GM12878 (cell line): Measurements from ENCODE around the gene CDC14A. TPM values are rescaled to one million over a fixed set of nuclear protein-coding genes. Genes with fewer than 3 reads are reported as not detected.
"Not testable (repeated sequence)": the region's sequence is repeated elsewhere in the genome, so short reads cannot be mapped to it uniquely, and the experiment has no call there.

Experiments
- ATAC-seq: fragments of 200-7000 bp; cut with Tn5 transposase; 3 replicates; pipeline ENCODE4 v1.9.1; 2020; ENCODE audit warnings: mild to moderate bottlenecking, moderate library complexity
- BruUV-seq: library from RNA; stranded (reverse); fragments of 400-500 nt; replicated peaks from 2 replicates; lab custom pipeline; 2021; lab: Mats Ljungman, UMichigan
- CTCF ChIA-PET: fragments of 300-600 bp; sonication (Branson Sonifier 250); formaldehyde crosslinking; extraction: SDS; loops from one replicate; lab custom pipeline; 2021; ENCODE audit warnings: inconsistent platforms; lab: Yijun Ruan, JAX
- POLR2A ChIA-PET: fragments of 350-600 bp; formaldehyde crosslinking; extraction: SDS; loops from one replicate; lab custom pipeline; 2021; ENCODE audit warnings: inconsistent platforms; lab: Charles Lee
- RAD21 ChIA-PET: fragments of 300-600 bp; sonication (Branson Sonifier 250); formaldehyde crosslinking; loops from one replicate; lab custom pipeline; 2023; ENCODE audit warnings: antibody characterized with exemption; ENCODE audit not compliant: unreplicated experiment; lab: Charles Lee
- SMC1A ChIA-PET: fragments of 300-600 bp; sonication (Branson Sonifier 250); formaldehyde crosslinking; loops from one replicate; lab custom pipeline; 2023; ENCODE audit not compliant: unreplicated experiment, uncharacterized antibody; lab: Charles Lee
- DNase-seq: peaks from one replicate; pipeline ENCODE4 v3.0.0-alpha.2; 2011; ENCODE audit warnings: low read depth, low spot score
- FAIRE-seq: peaks from 3 replicates; lab custom pipeline; 2011; peaks lifted over from hg19 to GRCh38; lab: Jason Lieb, UNC
- H2AFZ ChIP-seq: 2 replicates; pipeline ENCODE4 v1.6.0; 2011; ENCODE audit warnings: low read depth, low read length, control low read depth; ENCODE audit not compliant: control insufficient read depth
- H3K27ac ChIP-seq: 2 replicates; pipeline ENCODE4 v1.5.1; 2011; ENCODE audit warnings: control low read depth; ENCODE audit not compliant: control insufficient read depth, insufficient read depth
- H3K27me3 ChIP-seq, 2 experiments: replicated peaks in 1 of 2; 2 replicates each; pipeline versions ENCODE4 v1.6.0 to v1.6.1; 2011; ENCODE audit warnings: low read length in 1 of 2; ENCODE audit not compliant: control insufficient read depth in 2 of 2, insufficient read depth in 2 of 2
- H3K36me3 ChIP-seq, 2 experiments: 2 replicates each; pipeline ENCODE4 v1.5.1; 2011; ENCODE audit warnings: low read length in 1 of 2; ENCODE audit not compliant: control insufficient read depth in 2 of 2, insufficient read depth in 2 of 2
- H3K4me1 ChIP-seq: 2 replicates; pipeline ENCODE4 v1.6.1; 2011; ENCODE audit warnings: mild to moderate bottlenecking, low read length, moderate library complexity, mixed read lengths; ENCODE audit not compliant: control insufficient read depth, insufficient read depth
- H3K4me2 ChIP-seq: 2 replicates; pipeline ENCODE4 v1.6.0; 2011; ENCODE audit warnings: control low read depth; ENCODE audit not compliant: control insufficient read depth, insufficient read depth
- H3K4me3 ChIP-seq: fragments of 200-600 bp; sonication (generic); 2 replicates; pipeline ENCODE4 v1.5.1; 2016
- H3K79me2 ChIP-seq: 2 replicates; pipeline ENCODE4 v1.6.0; 2011; ENCODE audit warnings: low read length; ENCODE audit not compliant: control insufficient read depth, insufficient read depth
- H3K9ac ChIP-seq: 2 replicates; pipeline ENCODE4 v1.8.0; 2011; ENCODE audit warnings: low read length, control low read depth, mixed read lengths; ENCODE audit not compliant: control insufficient read depth, insufficient read depth
- H3K9me3 ChIP-seq: replicated peaks from 3 replicates; pipeline ENCODE4 v1.5.1; 2011; ENCODE audit warnings: mild to moderate bottlenecking, low read length; ENCODE audit not compliant: control insufficient read depth, insufficient read depth
- H4K20me1 ChIP-seq: 2 replicates; pipeline ENCODE4 v1.6.0; 2011; ENCODE audit not compliant: control insufficient read depth, insufficient read depth
- PML ChIP-seq: IDR thresholded peaks from 2 replicates; pipeline ENCODE4 v1.6.1; 2012; ENCODE audit warnings: low read length, inconsistent platforms
- SMARCA5 ChIP-seq: fragments of 450-650 bp; IDR thresholded peaks from 2 replicates; pipeline ENCODE4 v1.6.1; 2017; ENCODE audit warnings: mild to moderate bottlenecking
- SPI1 ChIP-seq: IDR thresholded peaks from 2 replicates; pipeline ENCODE4 v1.6.1; 2011; ENCODE audit warnings: low read depth, mild to moderate bottlenecking, low read length, moderate library complexity, borderline replicate concordance; ENCODE audit not compliant: insufficient read depth
- TARDBP ChIP-seq: IDR thresholded peaks from 2 replicates; pipeline ENCODE4 v1.6.1; 2016; ENCODE audit warnings: borderline replicate concordance
- WGBS: methylation state at CpG from one replicate; pipeline ENCODE4 v1.1.6; 2016; ENCODE audit warnings: low lambda C conversion rate; ENCODE audit not compliant: insufficient replicate concordance, insufficient coverage; ENCODE audit errors: missing lambda C conversion rate; 5-methylcytosine and 5-hydroxymethylcytosine counted together
- in situ Hi-C: fragments of 300-500 bp; cut with MboI; formaldehyde crosslinking; loops from 9 replicates; pipeline ENCODE4 v1.14.3; 2018; ENCODE audit warnings: mixed read lengths
- intact Hi-C: fragments of 100-400 bp; cut with micrococcal nuclease; formaldehyde crosslinking; loops from one replicate; pipeline ENCODE4 v1.14.2; 2022; ENCODE audit not compliant: unreplicated experiment
- polyA plus RNA-seq, 11 experiments: library from polyadenylated mRNA; depleted of rRNA in 4 of 11; unstranded in 6 of 11; stranded (reverse) in 5 of 11; fragments of >200 nt; fragmentation: Nextera tagmentation in 4 of 11; fragmentation: Illumina TruSeq in 1 of 11; extraction: Ambion mirVana in 4 of 11; extraction: Trizol in 1 of 11; gene quantifications; 1 replicate in 1 of 11; 2 replicates in 10 of 11; pipeline versions ENCODE4 v1.2.1 to v1.2.3, GENCODE V29; 2011 to 2016; ENCODE audit warnings: inconsistent platforms in 2 of 11, missing spikeins in 2 of 11, low read depth in 1 of 11
- total RNA-seq, 4 experiments: library from RNA; depleted of rRNA in 3 of 4; stranded (reverse); fragments of >200 nt in 3 of 4; fragmentation: Illumina TruSeq in 1 of 4; extraction: Trizol in 1 of 4; gene quantifications; 2 replicates each; pipeline versions ENCODE4 v1.2.1 to v1.2.3, GENCODE V29; 2013 to 2021
- TF ChIP-seq, protein P1 (sequence below): IDR thresholded peaks from 2 replicates; pipeline ENCODE4 v1.6.1; 2012; ENCODE audit warnings: mild to moderate bottlenecking, low read depth, low read length

The CDC14A gene
- total and polyA plus RNA-seq, 10 of the 15 experiments (the other 5 are each of a cell fraction or from before 2014, with no cell fraction given) = 1.5 to 7.1 (median 5.5) TPM

DNA sequence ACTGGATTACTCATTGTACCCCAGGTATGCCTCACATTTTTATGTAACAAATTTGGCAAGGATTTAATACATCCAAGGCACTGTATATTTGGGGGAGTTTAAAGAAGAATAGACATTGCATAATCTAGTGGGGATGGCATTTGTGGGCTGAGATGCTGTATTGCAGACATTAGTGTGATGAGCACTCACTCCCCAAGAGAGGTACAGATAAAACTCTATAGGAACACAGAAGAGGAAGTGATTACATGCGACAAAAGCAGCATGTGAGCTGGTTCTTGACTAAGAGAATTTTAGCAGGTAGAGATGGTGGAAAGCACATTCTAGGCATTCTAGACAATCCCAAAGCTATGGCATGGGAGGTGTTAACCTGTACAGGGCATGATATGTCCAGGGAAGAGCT is 24.2 kb upstream of the CDC14A start:
- WGBS = 0% methylated on average over 1 of the region's 1 CpG
- no peak overlapping the region for H2AFZ ChIP-seq
- H3K9ac ChIP-seq = no peak overlapping the region
- ATAC-seq = 0 out of 3 replicates have a peak, but pooled peaks have one; percentile 24
- no peak overlapping the region for H3K4me2 ChIP-seq
- intact Hi-C loops (no loop called here), in situ Hi-C loops (no loop called here)
- FAIRE-seq = no peak
- TF ChIP-seq, protein P1, sequence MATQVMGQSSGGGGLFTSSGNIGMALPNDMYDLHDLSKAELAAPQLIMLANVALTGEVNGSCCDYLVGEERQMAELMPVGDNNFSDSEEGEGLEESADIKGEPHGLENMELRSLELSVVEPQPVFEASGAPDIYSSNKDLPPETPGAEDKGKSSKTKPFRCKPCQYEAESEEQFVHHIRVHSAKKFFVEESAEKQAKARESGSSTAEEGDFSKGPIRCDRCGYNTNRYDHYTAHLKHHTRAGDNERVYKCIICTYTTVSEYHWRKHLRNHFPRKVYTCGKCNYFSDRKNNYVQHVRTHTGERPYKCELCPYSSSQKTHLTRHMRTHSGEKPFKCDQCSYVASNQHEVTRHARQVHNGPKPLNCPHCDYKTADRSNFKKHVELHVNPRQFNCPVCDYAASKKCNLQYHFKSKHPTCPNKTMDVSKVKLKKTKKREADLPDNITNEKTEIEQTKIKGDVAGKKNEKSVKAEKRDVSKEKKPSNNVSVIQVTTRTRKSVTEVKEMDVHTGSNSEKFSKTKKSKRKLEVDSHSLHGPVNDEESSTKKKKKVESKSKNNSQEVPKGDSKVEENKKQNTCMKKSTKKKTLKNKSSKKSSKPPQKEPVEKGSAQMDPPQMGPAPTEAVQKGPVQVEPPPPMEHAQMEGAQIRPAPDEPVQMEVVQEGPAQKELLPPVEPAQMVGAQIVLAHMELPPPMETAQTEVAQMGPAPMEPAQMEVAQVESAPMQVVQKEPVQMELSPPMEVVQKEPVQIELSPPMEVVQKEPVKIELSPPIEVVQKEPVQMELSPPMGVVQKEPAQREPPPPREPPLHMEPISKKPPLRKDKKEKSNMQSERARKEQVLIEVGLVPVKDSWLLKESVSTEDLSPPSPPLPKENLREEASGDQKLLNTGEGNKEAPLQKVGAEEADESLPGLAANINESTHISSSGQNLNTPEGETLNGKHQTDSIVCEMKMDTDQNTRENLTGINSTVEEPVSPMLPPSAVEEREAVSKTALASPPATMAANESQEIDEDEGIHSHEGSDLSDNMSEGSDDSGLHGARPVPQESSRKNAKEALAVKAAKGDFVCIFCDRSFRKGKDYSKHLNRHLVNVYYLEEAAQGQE = no peak
- TF ChIP-seq SMARCA5 (no peak), SPI1 (peak; percentile 72), PML (no peak), TARDBP (no peak)
- DNase-seq = no peak
- H3K27me3 ChIP-seq = no peaks in the 10 kb centered on the region
- H3K9me3 ChIP-seq = no peaks in the 10 kb centered on the region
- no TSS peak for BruUV-seq
- H3K4me3 ChIP-seq = no peak overlapping the region
- H4K20me1 ChIP-seq = no peaks in the 10 kb centered on the region
- no peaks in the 10 kb centered on the region for H3K36me3 ChIP-seq
- no peaks in the 10 kb centered on the region for H3K4me1 ChIP-seq
- H3K27ac ChIP-seq = no peak overlapping the region
- ChIA-PET RAD21 (no interaction called here), POLR2A (no interaction called here), SMC1A (no interaction called here), CTCF (no interaction called here)
- no peaks in the 10 kb centered on the region for H3K79me2 ChIP-seq

DNA sequence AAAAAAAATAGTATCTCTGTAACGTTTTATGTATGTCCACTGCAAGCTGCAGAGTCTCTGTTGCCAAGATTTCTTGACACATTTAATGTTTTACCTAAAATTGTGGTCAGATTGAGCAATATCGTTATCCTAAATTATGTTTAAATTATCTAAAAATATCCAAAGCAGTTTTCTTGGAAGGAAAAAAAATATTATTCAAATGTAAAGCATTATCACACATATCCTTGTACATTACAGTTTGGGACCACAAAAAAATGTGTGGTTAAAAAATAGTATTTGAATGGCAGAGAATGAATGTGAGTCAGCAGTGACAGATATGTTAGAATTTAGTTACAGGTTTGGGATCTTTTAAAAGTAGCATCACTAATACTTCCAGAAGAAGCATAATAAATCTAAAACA is 21.2 kb upstream of the CDC14A start:
- DNase-seq, H3K4me1 ChIP-seq, H4K20me1 ChIP-seq, RAD21 ChIA-PET, H3K9ac ChIP-seq, H3K79me2 ChIP-seq, intact Hi-C loops, POLR2A ChIA-PET, in situ Hi-C loops, H3K27me3 ChIP-seq, BruUV-seq, H3K27ac ChIP-seq, H3K4me3 ChIP-seq, H3K9me3 ChIP-seq, FAIRE-seq, SMC1A ChIA-PET, CTCF ChIA-PET, H3K4me2 ChIP-seq, H3K36me3 ChIP-seq, H2AFZ ChIP-seq, ATAC-seq: not testable (repeated sequence)
- 25% methylated on average over 2 of the region's 2 CpGs for WGBS
